Vagina (tissue), 2 donors: ENCODE measurements around the gene ARF3.

Experiments
- POLR2A ChIP-seq, 2 donors: fragments of 450-650 bp; IDR thresholded peaks; one replicate each; pipeline ENCODE4 v1.6.1; 2017; ENCODE audit warnings: antibody characterized with exemption in 2 of 2, mild to moderate bottlenecking in 2 of 2, moderate library complexity in 2 of 2
- POLR2AphosphoS5 ChIP-seq, 2 donors: sonication (generic); formaldehyde crosslinking; IDR thresholded peaks; one replicate each; pipeline ENCODE4 v1.9.0; 2017; ENCODE audit warnings: antibody characterized with exemption in 2 of 2, mild to moderate bottlenecking in 2 of 2, low read depth in 1 of 2; ENCODE audit not compliant: insufficient read depth in 1 of 2
- TF ChIP-seq, protein P1 (sequence below), 3 experiments: fragments of 450-650 bp in 2 of 3; fragments of 200-600 bp in 1 of 3; sonication (generic) in 1 of 3; IDR thresholded peaks; one replicate each; pipeline ENCODE4 v1.5.1; 2017 to 2019; ENCODE audit warnings: antibody characterized with exemption in 3 of 3, mild to moderate bottlenecking in 2 of 3, moderate library complexity in 2 of 3

DNA sequence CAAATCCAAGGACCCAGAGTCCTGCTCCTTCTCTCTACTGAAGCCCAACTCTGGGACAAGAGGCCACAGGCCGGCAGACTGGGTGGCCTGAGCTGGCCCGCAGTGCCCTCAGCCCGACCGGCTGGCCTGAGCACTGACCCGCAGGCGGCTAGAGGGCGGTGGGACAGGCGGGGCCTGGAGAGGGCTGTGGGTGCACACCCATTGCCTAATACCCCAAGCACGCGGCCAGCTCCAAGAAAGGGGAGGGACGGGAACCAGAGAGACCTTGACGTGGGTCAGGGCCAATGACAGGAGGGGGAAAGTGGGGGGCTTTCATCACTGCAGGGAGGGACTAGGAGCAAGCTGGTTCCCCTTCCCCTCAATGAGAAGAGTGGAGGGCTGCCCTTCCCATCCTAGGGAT is 16.2 kb upstream of the ARF3 start:
- TF ChIP-seq, protein P1, sequence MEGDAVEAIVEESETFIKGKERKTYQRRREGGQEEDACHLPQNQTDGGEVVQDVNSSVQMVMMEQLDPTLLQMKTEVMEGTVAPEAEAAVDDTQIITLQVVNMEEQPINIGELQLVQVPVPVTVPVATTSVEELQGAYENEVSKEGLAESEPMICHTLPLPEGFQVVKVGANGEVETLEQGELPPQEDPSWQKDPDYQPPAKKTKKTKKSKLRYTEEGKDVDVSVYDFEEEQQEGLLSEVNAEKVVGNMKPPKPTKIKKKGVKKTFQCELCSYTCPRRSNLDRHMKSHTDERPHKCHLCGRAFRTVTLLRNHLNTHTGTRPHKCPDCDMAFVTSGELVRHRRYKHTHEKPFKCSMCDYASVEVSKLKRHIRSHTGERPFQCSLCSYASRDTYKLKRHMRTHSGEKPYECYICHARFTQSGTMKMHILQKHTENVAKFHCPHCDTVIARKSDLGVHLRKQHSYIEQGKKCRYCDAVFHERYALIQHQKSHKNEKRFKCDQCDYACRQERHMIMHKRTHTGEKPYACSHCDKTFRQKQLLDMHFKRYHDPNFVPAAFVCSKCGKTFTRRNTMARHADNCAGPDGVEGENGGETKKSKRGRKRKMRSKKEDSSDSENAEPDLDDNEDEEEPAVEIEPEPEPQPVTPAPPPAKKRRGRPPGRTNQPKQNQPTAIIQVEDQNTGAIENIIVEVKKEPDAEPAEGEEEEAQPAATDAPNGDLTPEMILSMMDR (IDR thresholded peaks at IDR 0.05) = no peak
- TF ChIP-seq POLR2AphosphoS5 (IDR thresholded peaks at IDR 0.05; ENCODE audit: insufficient read depth in 1 of 2, low read depth in 1 of 2) (no peak), POLR2A (IDR thresholded peaks at IDR 0.05) (no peak)
